NCI-H82 (cell line): ENCODE results near the gene CEP63.
"Not testable (repeated sequence)": the region's sequence is repeated elsewhere in the genome, so short reads cannot be mapped to it uniquely, and the experiment has no call there.

Source experiments
- DNase-seq: peaks from one replicate; lab custom pipeline; 2025; lab: John Stamatoyannopoulos, UW

Gene CEP63

GRCh38 chr3:134516905-134517304 is 31.0 kb downstream of the CEP63 start:
- DNase-seq = peak; percentile 97

- no peak for DNase-seq
These were observed 31.9 kb downstream of the CEP63 start for GRCh38 chr3:134517791-134518190.

GRCh38 chr3:134522541-134522940 is 36.7 kb downstream of the CEP63 start:
- DNase-seq = no peak

GRCh38 chr3:134525293-134525692 is 39.4 kb downstream of the CEP63 start:
- no peak for DNase-seq

GRCh38 chr3:134526319-134526718 is 40.5 kb downstream of the CEP63 start:
- no peak for DNase-seq

- peak; percentile 38 for DNase-seq
These were observed 41.2 kb downstream of the CEP63 start for GRCh38 chr3:134527037-134527436.

- no peak for DNase-seq
These were observed 41.8 kb downstream of the CEP63 start for GRCh38 chr3:134527538-134528186.

GRCh38 chr3:134533493-134533892 is 47.6 kb downstream of the CEP63 start:
- no peak for DNase-seq

GRCh38 chr3:134535186-134535970 is 49.5 kb downstream of the CEP63 start:
- no peak for DNase-seq

- DNase-seq = no peak
These were observed 50.9 kb downstream of the CEP63 start for GRCh38 chr3:134536781-134537180.

- peak; percentile 17 for DNase-seq
These were observed 56.6 kb downstream of the CEP63 start for GRCh38 chr3:134542287-134542958.

GRCh38 chr3:134543113-134543512 is 57.3 kb downstream of the CEP63 start:
- DNase-seq = no peak

- DNase-seq = no peak
These were observed 58.5 kb downstream of the CEP63 start for GRCh38 chr3:134544316-134544715.

GRCh38 chr3:134544783-134545182 is 58.9 kb downstream of the CEP63 start:
- not testable (repeated sequence) for DNase-seq

- DNase-seq = no peak
These were observed 60.0 kb downstream of the CEP63 start for GRCh38 chr3:134545818-134546217.

GRCh38 chr3:134552784-134553183 is 66.9 kb downstream of the CEP63 start:
- no peak for DNase-seq

- no peak for DNase-seq
These were observed 73.7 kb downstream of the CEP63 start for GRCh38 chr3:134559591-134559990.

GRCh38 chr3:134562055-134562454 is 76.2 kb downstream of the CEP63 start:
- DNase-seq = no peak

- DNase-seq = peak; percentile 69
These were observed 77.7 kb downstream of the CEP63 start for GRCh38 chr3:134563601-134564000.

- DNase-seq = peak; percentile 73
These were observed 79.1 kb downstream of the CEP63 start for GRCh38 chr3:134564991-134565390.

GRCh38 chr3:134567605-134568004 is 81.7 kb downstream of the CEP63 start:
- no peak for DNase-seq

GRCh38 chr3:134568790-134569189 is 82.9 kb downstream of the CEP63 start:
- no peak for DNase-seq

GRCh38 chr3:134569899-134570298 is 84.0 kb downstream of the CEP63 start:
- not testable (repeated sequence) for DNase-seq
